Right atrium auricular region (tissue), 2 donors: ENCODE data around the gene DLL1. TPM values are rescaled to one million over a fixed set of nuclear protein-coding genes. Genes with fewer than 3 reads are reported as not detected.
A peak's percentile ranks its signal among the peaks of the same experiment; 100 is the strongest.

ENCODE experiments used
- DNase-seq: peaks from one replicate; pipeline ENCODE4 v3.0.0-alpha.2; 2019; ENCODE audit warnings: low spot score
- H3K27ac ChIP-seq, 2 donors: fragments of 200-600 bp; sonication (generic); 1 replicate in 1 of 2; 2 replicates in 1 of 2; pipeline ENCODE4 v1.5.1; 2016 to 2019
- H3K27me3 ChIP-seq, 2 donors: fragments of 200-600 bp; sonication (generic); one replicate each; pipeline versions ENCODE4 v1.5.1 to v1.6.0; 2017 to 2019
- H3K36me3 ChIP-seq: fragments of 200-600 bp; sonication (generic); one replicate; pipeline ENCODE4 v1.5.1; 2016
- H3K4me1 ChIP-seq, 2 donors: fragments of 200-600 bp; sonication (generic); one replicate each; pipeline versions ENCODE4 v1.5.1 to v1.6.0; 2017 to 2019
- H3K4me3 ChIP-seq, 2 donors: fragments of 200-600 bp; sonication (generic); 1 replicate in 1 of 2; 2 replicates in 1 of 2; pipeline ENCODE4 v1.5.1; 2017 to 2019; ENCODE audit warnings: mild to moderate bottlenecking in 1 of 2, moderate library complexity in 1 of 2
- H3K9me3 ChIP-seq, 2 donors: fragments of 200-600 bp; sonication (generic); one replicate each; pipeline ENCODE4 v1.5.1; 2019
- CTCF ChIP-seq, 2 donors: fragments of 200-600 bp; sonication (generic); IDR thresholded peaks; one replicate each; pipeline ENCODE4 v1.5.1; 2019; ENCODE audit warnings: antibody characterized with exemption in 2 of 2
- total RNA-seq, 2 donors: library from RNA; depleted of rRNA; stranded (reverse); fragments of >200 nt; gene quantifications; one replicate each; pipeline ENCODE4 v1.1.0, GENCODE V29; 2016

DLL1 gene
- total RNA-seq, 2 donors from 2014 or later, result 11.2 to 22.0 TPM

GRCh38 chr6:170269846-170270541 lies 20.9 kb downstream of the DLL1 start:
- TF ChIP-seq CTCF (IDR thresholded peaks at IDR 0.05), result no peak
- no peaks in the 10 kb centered on the region for H3K27me3 ChIP-seq
- H3K9me3 ChIP-seq, result no peaks in the 10 kb centered on the region
- no peaks in the 10 kb centered on the region for H3K36me3 ChIP-seq
- H3K4me3 ChIP-seq, result no peak overlapping the region
- no peak for DNase-seq
- peaks cover 0 to 7% of the 10 kb centered on the region in 2 donors for H3K4me1 ChIP-seq
- H3K27ac ChIP-seq, result no peak overlapping the region

DNA sequence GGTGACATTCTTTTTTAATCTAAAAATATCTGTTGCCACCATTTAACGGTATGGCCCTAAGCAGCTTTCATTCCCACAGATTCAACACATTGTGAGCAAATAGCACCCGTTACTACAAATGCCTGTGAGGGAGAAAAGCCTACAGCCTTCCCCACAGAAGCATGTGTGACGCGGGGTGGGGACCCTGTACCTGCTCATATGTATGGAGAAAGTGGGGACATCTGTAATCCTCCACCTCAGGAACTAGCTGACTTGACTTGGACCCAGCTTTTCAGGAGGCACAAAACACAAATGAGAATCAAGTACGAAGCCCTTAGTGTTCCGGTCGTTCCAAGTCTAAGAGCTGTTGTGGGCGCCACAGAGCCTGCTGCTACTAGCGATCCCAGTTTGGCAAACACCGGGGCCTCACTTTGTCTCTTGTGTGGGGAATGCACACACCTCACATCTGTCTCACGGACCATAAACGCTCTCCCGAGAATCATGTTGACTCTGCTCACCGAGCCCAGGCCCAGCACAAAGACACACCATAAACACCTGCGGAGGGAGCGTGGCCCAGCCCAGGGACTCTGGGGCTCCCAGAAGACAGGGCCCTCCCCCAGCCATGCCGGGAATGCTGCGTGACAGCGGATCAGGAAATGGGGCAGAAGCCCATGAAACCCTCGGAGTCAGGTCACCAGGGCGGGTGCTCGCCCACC lies 21.6 kb downstream of the DLL1 start:
- Histone ChIP-seq H3K9me3 (no peaks in the 10 kb centered on the region), H3K27ac (no peak overlapping the region), H3K4me1 (peaks cover 0 to under 1% of the 10 kb centered on the region in 2 donors), H3K4me3 (no peak overlapping the region), H3K27me3 (no peaks in the 10 kb centered on the region), H3K36me3 (no peaks in the 10 kb centered on the region)
- TF ChIP-seq CTCF (IDR thresholded peaks at IDR 0.05), result no peak
- no peak for DNase-seq

DNA sequence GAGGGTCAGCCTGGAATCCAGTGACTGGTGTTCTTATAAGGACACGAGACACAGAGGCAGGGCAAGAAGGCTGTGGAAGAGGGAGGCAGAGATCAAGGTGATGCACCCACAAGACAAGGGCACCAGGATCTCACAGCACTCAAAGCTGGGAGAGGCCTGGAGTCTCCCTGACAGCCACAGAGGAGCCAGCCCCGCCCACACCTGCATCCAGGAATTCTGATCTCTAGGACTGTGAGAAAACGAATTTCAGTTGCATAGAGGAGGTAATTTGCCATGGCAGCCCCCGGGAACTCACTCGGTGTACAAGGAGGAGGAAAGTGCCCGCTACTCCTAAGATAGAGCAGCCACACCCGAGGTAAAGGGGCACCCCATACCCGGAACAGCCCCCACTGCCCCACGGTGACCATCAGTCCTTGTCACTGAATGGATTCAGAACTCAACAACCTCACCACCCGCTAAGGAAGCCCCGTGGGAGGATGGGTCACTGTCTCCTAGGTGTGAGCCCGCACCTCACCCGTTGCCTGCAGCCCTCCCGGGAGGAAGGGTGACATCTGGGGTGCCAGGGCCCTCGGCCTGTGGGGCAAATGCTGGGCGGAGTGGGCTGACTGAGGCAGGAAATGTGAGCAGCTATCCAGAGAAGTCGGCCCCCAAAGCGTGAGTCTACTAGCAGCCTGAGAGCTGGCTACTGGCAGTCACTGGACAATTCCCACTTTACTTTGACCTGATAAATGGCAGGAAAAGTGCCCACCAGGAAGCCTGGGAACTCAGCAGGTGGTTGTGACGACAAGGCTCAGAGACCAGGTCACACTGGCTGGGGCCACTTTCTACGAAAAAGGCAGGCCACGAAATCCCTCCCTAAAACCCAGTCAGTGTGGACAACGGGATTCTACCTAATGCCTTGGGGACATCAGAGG lies 22.4 kb downstream of the DLL1 start:
- TF ChIP-seq CTCF (IDR thresholded peaks at IDR 0.05), result no peak
- Histone ChIP-seq H3K27me3 (no peaks in the 10 kb centered on the region), H3K4me1 (no peaks in the 10 kb centered on the region), H3K27ac (no peak overlapping the region), H3K4me3 (no peak overlapping the region), H3K9me3 (no peaks in the 10 kb centered on the region), H3K36me3 (no peaks in the 10 kb centered on the region)
- DNase-seq, result no peak

DNA sequence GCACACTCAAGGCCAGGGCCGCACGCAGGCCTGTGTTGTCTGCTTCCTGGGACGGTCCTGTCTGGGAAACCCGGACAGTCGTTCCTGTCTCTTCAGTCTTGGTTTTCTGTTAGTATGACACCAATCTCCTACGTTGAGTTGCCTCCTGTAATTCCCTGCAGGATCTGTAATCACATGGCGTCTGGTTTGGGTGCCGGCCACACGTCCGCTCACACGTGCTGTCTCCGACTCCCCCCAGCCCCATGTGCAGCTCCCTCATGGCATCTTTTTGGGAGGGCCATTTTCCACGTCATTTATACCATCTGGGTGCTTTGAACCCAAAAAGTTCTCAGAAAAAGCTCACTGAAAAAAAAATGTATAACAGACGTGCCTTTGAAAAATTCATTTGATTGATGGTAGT lies 23.2 kb downstream of the DLL1 start:
- no peak overlapping the region for H3K27ac ChIP-seq
- H3K36me3 ChIP-seq, result no peaks in the 10 kb centered on the region
- no peaks in the 10 kb centered on the region for H3K4me1 ChIP-seq
- no peaks in the 10 kb centered on the region for H3K27me3 ChIP-seq
- DNase-seq, result no peak
- H3K9me3 ChIP-seq, result no peaks in the 10 kb centered on the region
- TF ChIP-seq CTCF (IDR thresholded peaks at IDR 0.05), result no peak
- H3K4me3 ChIP-seq, result no peak overlapping the region

DNA sequence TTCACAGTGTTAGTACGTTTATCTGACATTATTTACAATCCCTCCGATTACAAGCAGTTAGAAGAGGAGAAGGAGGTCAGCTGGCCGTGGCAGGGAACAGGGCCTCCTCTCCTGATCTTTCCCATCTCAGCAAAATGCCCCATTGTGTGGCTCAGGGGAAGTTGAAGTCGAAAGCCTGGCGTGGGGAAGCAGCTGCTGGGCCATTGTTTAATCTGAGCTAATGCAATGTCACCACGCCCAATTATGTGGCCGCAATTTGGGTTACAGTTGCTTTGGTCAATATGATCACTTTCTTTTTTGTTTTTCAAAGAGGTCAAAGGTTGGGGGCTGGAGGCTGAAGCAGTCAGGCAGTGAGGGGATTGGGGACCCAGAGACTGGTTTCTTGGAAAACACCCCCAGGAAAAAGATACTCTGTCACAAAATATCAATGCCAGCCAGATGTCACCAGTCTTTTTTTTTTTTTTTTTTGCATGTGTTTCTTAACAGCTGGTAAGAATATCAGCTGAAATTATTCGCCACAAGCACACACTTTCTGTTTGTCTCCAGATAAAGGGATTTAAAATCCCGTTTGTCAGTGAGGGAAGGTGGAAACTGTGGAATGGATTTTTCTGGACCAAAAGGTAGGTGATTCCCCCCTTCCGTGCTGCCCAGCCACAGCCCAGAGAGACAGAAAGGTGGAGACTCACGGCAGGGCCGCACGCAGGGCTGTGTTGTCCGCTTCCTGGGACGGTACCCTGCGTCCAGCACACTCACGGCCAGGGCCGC lies 24.6 kb downstream of the DLL1 start:
- H3K27ac ChIP-seq, result peak overlapping the region; percentile 34 to 35

More for the DNA sequence above, 24.6 kb downstream of the DLL1 start:
- Histone ChIP-seq H3K4me3 (no peak overlapping the region), H3K27me3 (no peaks in the 10 kb centered on the region), H3K36me3 (no peaks in the 10 kb centered on the region), H3K4me1 (no peaks in the 10 kb centered on the region), H3K9me3 (no peaks in the 10 kb centered on the region)
- no peak for TF ChIP-seq CTCF (IDR thresholded peaks at IDR 0.05)
- peak; percentile 67 for DNase-seq
